GM12878 (cell line): ENCODE results near the gene ITSN1.

Experiments used
- NR2C2 ChIP-seq: IDR thresholded peaks from 2 replicates; pipeline ENCODE4 v1.6.1; 2011; ENCODE audit warnings: borderline replicate concordance, low read depth; ENCODE audit not compliant: control insufficient read depth, insufficient read length
- TF ChIP-seq, protein P1 (sequence below): fragments of 150-350 bp; IDR thresholded peaks from 2 replicates; pipeline ENCODE4 v1.6.1; 2014; ENCODE audit warnings: mild to moderate bottlenecking, low read depth, low read length
- TF ChIP-seq, protein P2 (sequence below), 3 experiments: IDR thresholded peaks in 2 of 3; conservative IDR thresholded peaks in 1 of 3; 2 replicates each; pipeline ENCODE4 v1.5.1; 2011; ENCODE audit warnings: low read depth in 3 of 3, low read length in 3 of 3, mild to moderate bottlenecking in 3 of 3, control low read depth in 2 of 3, moderate library complexity in 2 of 3, inconsistent platforms in 1 of 3, mixed read lengths in 1 of 3; ENCODE audit not compliant: control insufficient read depth in 2 of 3, insufficient read depth in 1 of 3; ENCODE audit errors: extremely low read depth in 1 of 3
- TF ChIP-seq, protein P3 (sequence below): IDR thresholded peaks from 2 replicates; pipeline ENCODE4 v1.6.1; 2012; ENCODE audit warnings: mild to moderate bottlenecking, low read depth, low read length

- no peak for TF ChIP-seq NR2C2
- TF ChIP-seq, protein P1, sequence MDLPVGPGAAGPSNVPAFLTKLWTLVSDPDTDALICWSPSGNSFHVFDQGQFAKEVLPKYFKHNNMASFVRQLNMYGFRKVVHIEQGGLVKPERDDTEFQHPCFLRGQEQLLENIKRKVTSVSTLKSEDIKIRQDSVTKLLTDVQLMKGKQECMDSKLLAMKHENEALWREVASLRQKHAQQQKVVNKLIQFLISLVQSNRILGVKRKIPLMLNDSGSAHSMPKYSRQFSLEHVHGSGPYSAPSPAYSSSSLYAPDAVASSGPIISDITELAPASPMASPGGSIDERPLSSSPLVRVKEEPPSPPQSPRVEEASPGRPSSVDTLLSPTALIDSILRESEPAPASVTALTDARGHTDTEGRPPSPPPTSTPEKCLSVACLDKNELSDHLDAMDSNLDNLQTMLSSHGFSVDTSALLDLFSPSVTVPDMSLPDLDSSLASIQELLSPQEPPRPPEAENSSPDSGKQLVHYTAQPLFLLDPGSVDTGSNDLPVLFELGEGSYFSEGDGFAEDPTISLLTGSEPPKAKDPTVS, result no peak
- TF ChIP-seq, protein P2, sequence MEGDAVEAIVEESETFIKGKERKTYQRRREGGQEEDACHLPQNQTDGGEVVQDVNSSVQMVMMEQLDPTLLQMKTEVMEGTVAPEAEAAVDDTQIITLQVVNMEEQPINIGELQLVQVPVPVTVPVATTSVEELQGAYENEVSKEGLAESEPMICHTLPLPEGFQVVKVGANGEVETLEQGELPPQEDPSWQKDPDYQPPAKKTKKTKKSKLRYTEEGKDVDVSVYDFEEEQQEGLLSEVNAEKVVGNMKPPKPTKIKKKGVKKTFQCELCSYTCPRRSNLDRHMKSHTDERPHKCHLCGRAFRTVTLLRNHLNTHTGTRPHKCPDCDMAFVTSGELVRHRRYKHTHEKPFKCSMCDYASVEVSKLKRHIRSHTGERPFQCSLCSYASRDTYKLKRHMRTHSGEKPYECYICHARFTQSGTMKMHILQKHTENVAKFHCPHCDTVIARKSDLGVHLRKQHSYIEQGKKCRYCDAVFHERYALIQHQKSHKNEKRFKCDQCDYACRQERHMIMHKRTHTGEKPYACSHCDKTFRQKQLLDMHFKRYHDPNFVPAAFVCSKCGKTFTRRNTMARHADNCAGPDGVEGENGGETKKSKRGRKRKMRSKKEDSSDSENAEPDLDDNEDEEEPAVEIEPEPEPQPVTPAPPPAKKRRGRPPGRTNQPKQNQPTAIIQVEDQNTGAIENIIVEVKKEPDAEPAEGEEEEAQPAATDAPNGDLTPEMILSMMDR (IDR thresholded peaks at IDR 0.05 in 2 of 3, conservative IDR thresholded peaks at IDR 0.05 in 1 of 3; ENCODE audit: control insufficient read depth in 2 of 3, extremely low read depth in 1 of 3, insufficient read depth in 1 of 3, low read depth in 3 of 3, low read length in 3 of 3), result no peak
- TF ChIP-seq, protein P3, sequence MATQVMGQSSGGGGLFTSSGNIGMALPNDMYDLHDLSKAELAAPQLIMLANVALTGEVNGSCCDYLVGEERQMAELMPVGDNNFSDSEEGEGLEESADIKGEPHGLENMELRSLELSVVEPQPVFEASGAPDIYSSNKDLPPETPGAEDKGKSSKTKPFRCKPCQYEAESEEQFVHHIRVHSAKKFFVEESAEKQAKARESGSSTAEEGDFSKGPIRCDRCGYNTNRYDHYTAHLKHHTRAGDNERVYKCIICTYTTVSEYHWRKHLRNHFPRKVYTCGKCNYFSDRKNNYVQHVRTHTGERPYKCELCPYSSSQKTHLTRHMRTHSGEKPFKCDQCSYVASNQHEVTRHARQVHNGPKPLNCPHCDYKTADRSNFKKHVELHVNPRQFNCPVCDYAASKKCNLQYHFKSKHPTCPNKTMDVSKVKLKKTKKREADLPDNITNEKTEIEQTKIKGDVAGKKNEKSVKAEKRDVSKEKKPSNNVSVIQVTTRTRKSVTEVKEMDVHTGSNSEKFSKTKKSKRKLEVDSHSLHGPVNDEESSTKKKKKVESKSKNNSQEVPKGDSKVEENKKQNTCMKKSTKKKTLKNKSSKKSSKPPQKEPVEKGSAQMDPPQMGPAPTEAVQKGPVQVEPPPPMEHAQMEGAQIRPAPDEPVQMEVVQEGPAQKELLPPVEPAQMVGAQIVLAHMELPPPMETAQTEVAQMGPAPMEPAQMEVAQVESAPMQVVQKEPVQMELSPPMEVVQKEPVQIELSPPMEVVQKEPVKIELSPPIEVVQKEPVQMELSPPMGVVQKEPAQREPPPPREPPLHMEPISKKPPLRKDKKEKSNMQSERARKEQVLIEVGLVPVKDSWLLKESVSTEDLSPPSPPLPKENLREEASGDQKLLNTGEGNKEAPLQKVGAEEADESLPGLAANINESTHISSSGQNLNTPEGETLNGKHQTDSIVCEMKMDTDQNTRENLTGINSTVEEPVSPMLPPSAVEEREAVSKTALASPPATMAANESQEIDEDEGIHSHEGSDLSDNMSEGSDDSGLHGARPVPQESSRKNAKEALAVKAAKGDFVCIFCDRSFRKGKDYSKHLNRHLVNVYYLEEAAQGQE, result no peak
Observed at GRCh38 chr21:33767960-33768359, 125.7 kb downstream of the ITSN1 start.
